ENCODE results near the gene STYX. TPM values are rescaled to one million over a fixed set of nuclear protein-coding genes. Genes with fewer than 3 reads are reported as not detected.

The STYX gene
- total and polyA plus RNA-seq, 4 donors: 3.9 to 21.6 (median 7.2) TPM

GRCh38 chr14:52808101-52808500 lies 78.1 kb downstream of the STYX start:
- no peak for ATAC-seq (ENCODE audit: insufficient read depth, low FRiP score)

GRCh38 chr14:52821805-52822250 lies 91.9 kb downstream of the STYX start:
- Histone ChIP-seq H3K4me1 (ENCODE audit: control insufficient read depth in 5 of 5, insufficient read depth in 5 of 5, low read length in 5 of 5) (no peaks in the 10 kb centered on the region), H3K4me3 (no peak overlapping the region), H3K27ac (ENCODE audit: low read depth in 1 of 2, low read length in 1 of 2) (no peak overlapping the region), H3K27me3 (ENCODE audit: control insufficient read depth in 3 of 3, insufficient read depth in 3 of 3, low read length in 2 of 3) (no peaks in the 10 kb centered on the region), H3K9ac (ENCODE audit: insufficient read depth in 1 of 2, low read length in 2 of 2) (no peak overlapping the region), H3K9me3 (ENCODE audit: control insufficient read depth in 4 of 4, insufficient read depth in 3 of 4, low read length in 3 of 4) (no peaks in the 10 kb centered on the region), H3K36me3 (ENCODE audit: control insufficient read depth in 4 of 4, insufficient read depth in 4 of 4, low read length in 4 of 4) (no peaks in the 10 kb centered on the region)
- ATAC-seq (ENCODE audit: insufficient read depth, low FRiP score) (no peak), DNase-seq (no peak)
- 77 to 89% methylated on average over 7 of the region's 7 CpGs for WGBS, 2 donors
- TF ChIP-seq CTCF (IDR thresholded peaks at IDR 0.05; ENCODE audit: control extremely low read depth, extremely low read depth): no peak

More at GRCh38 chr14:52808101-52808500, 78.1 kb downstream of the STYX start:
- no peak for DNase-seq
- Histone ChIP-seq H3K4me3 (no peak overlapping the region), H3K27ac (ENCODE audit: low read depth in 1 of 2, low read length in 1 of 2) (no peak overlapping the region), H3K36me3 (ENCODE audit: control insufficient read depth in 4 of 4, insufficient read depth in 4 of 4, low read length in 4 of 4) (no peaks in the 10 kb centered on the region), H3K27me3 (ENCODE audit: control insufficient read depth in 3 of 3, insufficient read depth in 3 of 3, low read length in 2 of 3) (no peaks in the 10 kb centered on the region), H3K9ac (ENCODE audit: insufficient read depth in 1 of 2, low read length in 2 of 2) (no peak overlapping the region), H3K4me1 (ENCODE audit: control insufficient read depth in 5 of 5, insufficient read depth in 5 of 5, low read length in 5 of 5) (no peaks in the 10 kb centered on the region), H3K9me3 (ENCODE audit: control insufficient read depth in 4 of 4, insufficient read depth in 3 of 4, low read length in 3 of 4) (no peaks in the 10 kb centered on the region)
- TF ChIP-seq CTCF (IDR thresholded peaks at IDR 0.05; ENCODE audit: control extremely low read depth, extremely low read depth): no peak
- WGBS, 2 donors: 56 to 98% methylated on average over 1 of the region's 1 CpG

GRCh38 chr14:52824462-52824861 lies 94.5 kb downstream of the STYX start:
- Histone ChIP-seq H3K36me3 (ENCODE audit: control insufficient read depth in 4 of 4, insufficient read depth in 4 of 4, low read length in 4 of 4) (no peaks in the 10 kb centered on the region), H3K27me3 (ENCODE audit: control insufficient read depth in 3 of 3, insufficient read depth in 3 of 3, low read length in 2 of 3) (no peaks in the 10 kb centered on the region), H3K4me1 (ENCODE audit: control insufficient read depth in 5 of 5, insufficient read depth in 5 of 5, low read length in 5 of 5) (peaks cover 0 to 6% (median 0%) of the 10 kb centered on the region in 5 donors), H3K27ac (ENCODE audit: low read depth in 1 of 2, low read length in 1 of 2) (no peak overlapping the region), H3K9ac (ENCODE audit: insufficient read depth in 1 of 2, low read length in 2 of 2) (no peak overlapping the region), H3K4me3 (no peak overlapping the region), H3K9me3 (ENCODE audit: control insufficient read depth in 4 of 4, insufficient read depth in 3 of 4, low read length in 3 of 4) (no peaks in the 10 kb centered on the region)
- no peak for DNase-seq
- WGBS, 2 donors: 42 to 57% methylated on average over 4 of the region's 4 CpGs
- ATAC-seq (ENCODE audit: insufficient read depth, low FRiP score): no peak
- TF ChIP-seq CTCF (IDR thresholded peaks at IDR 0.05; ENCODE audit: control extremely low read depth, extremely low read depth): no peak

Small RNA genes within 50 kb of the gene (small RNA-seq; reads per million reads assigned to genes)
- gene AL139317.2 (ENCODE audit: low replicate concordance): not detected

Other genes starting within 250 kb of the STYX start
- 10 to 100 TPM in 1 of 2 donors, 1 to 10 TPM in 1; 5.2 to 22.1 TPM for gene TXNDC16, start 177.7 kb upstream of the STYX start, total RNA-seq
- gene TXNDC16, start 177.7 kb upstream of the STYX start, polyA plus RNA-seq: 1 to 10 TPM; 1.5 to 1.6 TPM
- 1 to 10 TPM in 1 of 2 donors, under 1 TPM in 1; 0.71 to 7.0 TPM for gene GPR137C, start 177.3 kb upstream of the STYX start, total RNA-seq
- under 1 TPM; 0.26 to 0.59 TPM for gene GPR137C, start 177.3 kb upstream of the STYX start, polyA plus RNA-seq
- gene ERO1A, start 34.6 kb upstream of the STYX start, total RNA-seq: 10 to 100 TPM; 62.7 to 88.7 TPM
- gene ERO1A, start 34.6 kb upstream of the STYX start, polyA plus RNA-seq: 10 to 100 TPM; 18.6 to 41.1 TPM
- gene PSMC6, start 23.0 kb upstream of the STYX start, total RNA-seq: 100 to 1,000 TPM in 1 of 2 donors, 10 to 100 TPM in 1; 69.5 to 165 TPM
- 10 to 100 TPM; 76.8 to 88.4 TPM for gene PSMC6, start 23.0 kb upstream of the STYX start, polyA plus RNA-seq
- gene GNPNAT1, start 61.4 kb downstream of the STYX start, total RNA-seq: 10 to 100 TPM; 10.1 to 18.3 TPM
- 10 to 100 TPM in 1 of 2 donors, 1 to 10 TPM in 1; 7.2 to 14.5 TPM for gene GNPNAT1, start 61.4 kb downstream of the STYX start, polyA plus RNA-seq
- 100 to 1,000 TPM in 1 of 2 donors, 10 to 100 TPM in 1; 88.5 to 170 TPM for gene FERMT2, start 220.9 kb downstream of the STYX start, total RNA-seq
- 10 to 100 TPM; 33.2 to 44.8 TPM for gene FERMT2, start 220.9 kb downstream of the STYX start, polyA plus RNA-seq

Measured in lung (tissue), 13 donors.